GM12878 (cell line): ENCODE results near the gene NKAIN4. TPM values are rescaled to one million over a fixed set of nuclear protein-coding genes. Genes with fewer than 3 reads are reported as not detected.

Experiments used
- ATAC-seq: fragments of 200-7000 bp; cut with Tn5 transposase; 3 replicates; pipeline ENCODE4 v1.9.1; 2020; ENCODE audit warnings: mild to moderate bottlenecking, moderate library complexity
- Bru-seq: library from RNA; stranded (reverse); fragments of 400-500 nt; gene quantifications from one replicate; lab custom pipeline; 2021; lab: Mats Ljungman, UMichigan
- BruChase-seq, 2 experiments: library from RNA; stranded (reverse); fragments of 400-500 nt; gene quantifications; one replicate each; lab custom pipeline; 2021; lab: Mats Ljungman, UMichigan
- BruUV-seq: library from RNA; stranded (reverse); fragments of 400-500 nt; replicated peaks from 2 replicates; lab custom pipeline; 2021; lab: Mats Ljungman, UMichigan
- CTCF ChIA-PET: fragments of 300-600 bp; sonication (Branson Sonifier 250); formaldehyde crosslinking; extraction: SDS; loops from one replicate; lab custom pipeline; 2021; ENCODE audit warnings: inconsistent platforms; lab: Yijun Ruan, JAX
- POLR2A ChIA-PET: fragments of 350-600 bp; formaldehyde crosslinking; extraction: SDS; loops from one replicate; lab custom pipeline; 2021; ENCODE audit warnings: inconsistent platforms; lab: Charles Lee
- RAD21 ChIA-PET: fragments of 300-600 bp; sonication (Branson Sonifier 250); formaldehyde crosslinking; loops from one replicate; lab custom pipeline; 2023; ENCODE audit warnings: antibody characterized with exemption; ENCODE audit not compliant: unreplicated experiment; lab: Charles Lee
- SMC1A ChIA-PET: fragments of 300-600 bp; sonication (Branson Sonifier 250); formaldehyde crosslinking; loops from one replicate; lab custom pipeline; 2023; ENCODE audit not compliant: unreplicated experiment, uncharacterized antibody; lab: Charles Lee
- DNase-seq: peaks from one replicate; pipeline ENCODE4 v3.0.0-alpha.2; 2011; ENCODE audit warnings: low read depth, low spot score
- FAIRE-seq: peaks from 3 replicates; lab custom pipeline; 2011; peaks lifted over from hg19 to GRCh38; lab: Jason Lieb, UNC
- H2AFZ ChIP-seq: 2 replicates; pipeline ENCODE4 v1.6.0; 2011; ENCODE audit warnings: low read depth, low read length, control low read depth; ENCODE audit not compliant: control insufficient read depth
- H3K27ac ChIP-seq: 2 replicates; pipeline ENCODE4 v1.5.1; 2011; ENCODE audit warnings: control low read depth; ENCODE audit not compliant: control insufficient read depth, insufficient read depth
- H3K27me3 ChIP-seq, 2 experiments: replicated peaks in 1 of 2; 2 replicates each; pipeline versions ENCODE4 v1.6.0 to v1.6.1; 2011; ENCODE audit warnings: low read length in 1 of 2; ENCODE audit not compliant: control insufficient read depth in 2 of 2, insufficient read depth in 2 of 2
- H3K36me3 ChIP-seq, 2 experiments: 2 replicates each; pipeline ENCODE4 v1.5.1; 2011; ENCODE audit warnings: low read length in 1 of 2; ENCODE audit not compliant: control insufficient read depth in 2 of 2, insufficient read depth in 2 of 2
- H3K4me1 ChIP-seq: 2 replicates; pipeline ENCODE4 v1.6.1; 2011; ENCODE audit warnings: mild to moderate bottlenecking, low read length, moderate library complexity, mixed read lengths; ENCODE audit not compliant: control insufficient read depth, insufficient read depth
- H3K4me2 ChIP-seq: 2 replicates; pipeline ENCODE4 v1.6.0; 2011; ENCODE audit warnings: control low read depth; ENCODE audit not compliant: control insufficient read depth, insufficient read depth
- H3K4me3 ChIP-seq: fragments of 200-600 bp; sonication (generic); 2 replicates; pipeline ENCODE4 v1.5.1; 2016
- H3K79me2 ChIP-seq: 2 replicates; pipeline ENCODE4 v1.6.0; 2011; ENCODE audit warnings: low read length; ENCODE audit not compliant: control insufficient read depth, insufficient read depth
- H3K9ac ChIP-seq: 2 replicates; pipeline ENCODE4 v1.8.0; 2011; ENCODE audit warnings: low read length, control low read depth, mixed read lengths; ENCODE audit not compliant: control insufficient read depth, insufficient read depth
- H3K9me3 ChIP-seq: replicated peaks from 3 replicates; pipeline ENCODE4 v1.5.1; 2011; ENCODE audit warnings: mild to moderate bottlenecking, low read length; ENCODE audit not compliant: control insufficient read depth, insufficient read depth
- H4K20me1 ChIP-seq: 2 replicates; pipeline ENCODE4 v1.6.0; 2011; ENCODE audit not compliant: control insufficient read depth, insufficient read depth
- CHD4 ChIP-seq: fragments of 200-600 bp; sonication (generic); IDR thresholded peaks from 2 replicates; pipeline ENCODE4 v1.6.1; 2016; ENCODE audit warnings: mild to moderate bottlenecking
- DPF2 ChIP-seq: fragments of 450-650 bp; IDR thresholded peaks from 2 replicates; pipeline ENCODE4 v1.6.1; 2017; ENCODE audit warnings: mild to moderate bottlenecking
- HDGF ChIP-seq: fragments of 450-650 bp; IDR thresholded peaks from 2 replicates; pipeline ENCODE4 v1.6.1; 2016; ENCODE audit warnings: antibody characterized with exemption
- MXI1 ChIP-seq: fragments of 150-350 bp; IDR thresholded peaks from 2 replicates; pipeline ENCODE4 v1.6.1; 2011; ENCODE audit warnings: low read depth, mild to moderate bottlenecking, inconsistent platforms, low read length, improper control_type of control experiment
- NRF1 ChIP-seq: conservative IDR thresholded peaks from 2 replicates; pipeline ENCODE4 v1.6.1; 2011; ENCODE audit warnings: mild to moderate bottlenecking, low read depth, low read length, improper control_type of control experiment
- POLR2A ChIP-seq: IDR thresholded peaks from 2 replicates; pipeline ENCODE4 v1.6.1; 2011; ENCODE audit warnings: low read depth, mild to moderate bottlenecking, low read length
- SIN3A ChIP-seq: IDR thresholded peaks from 2 replicates; pipeline ENCODE4 v1.6.1; 2012; ENCODE audit warnings: low read depth, low read length, improper control_type of control experiment
- TAF1 ChIP-seq: IDR thresholded peaks from 2 replicates; pipeline ENCODE4 v1.6.1; 2011; ENCODE audit warnings: mild to moderate bottlenecking, low read depth, low read length, borderline replicate concordance
- ZBTB4 ChIP-seq: fragments of 450-650 bp; formaldehyde crosslinking; IDR thresholded peaks from 2 replicates; pipeline ENCODE4 v1.4.0; 2022; ENCODE audit warnings: mild to moderate bottlenecking, moderate library complexity
- ZBTB40 ChIP-seq: fragments of 450-650 bp; IDR thresholded peaks from 2 replicates; pipeline ENCODE4 v1.6.1; 2016; ENCODE audit warnings: mild to moderate bottlenecking, moderate library complexity, borderline replicate concordance
- ZNF24 ChIP-seq: fragments of 450-650 bp; IDR thresholded peaks from 2 replicates; pipeline ENCODE4 v1.6.1; 2017; ENCODE audit warnings: antibody characterized with exemption, mild to moderate bottlenecking
- WGBS: methylation state at CpG from one replicate; pipeline ENCODE4 v1.1.6; 2016; ENCODE audit warnings: low lambda C conversion rate; ENCODE audit not compliant: insufficient replicate concordance, insufficient coverage; ENCODE audit errors: missing lambda C conversion rate; 5-methylcytosine and 5-hydroxymethylcytosine counted together
- in situ Hi-C: fragments of 300-500 bp; cut with MboI; formaldehyde crosslinking; loops from 9 replicates; pipeline ENCODE4 v1.14.3; 2018; ENCODE audit warnings: mixed read lengths
- intact Hi-C: fragments of 100-400 bp; cut with micrococcal nuclease; formaldehyde crosslinking; loops from one replicate; pipeline ENCODE4 v1.14.2; 2022; ENCODE audit not compliant: unreplicated experiment
- long read RNA-seq, 2 experiments: library from polyadenylated mRNA; unstranded; transcript quantifications; one replicate each; pipeline ENCODE4 v2.0.0, GENCODE V29; 2019 to 2020
- polyA minus RNA-seq, 3 experiments: library from RNA; depleted of rRNA, polyadenylated mRNA; stranded (reverse); fragments of >200 nt; gene quantifications; 2 replicates each; pipeline ENCODE4 v1.2.3, GENCODE V29; 2011
- polyA plus RNA-seq, 11 experiments: library from polyadenylated mRNA; depleted of rRNA in 4 of 11; unstranded in 6 of 11; stranded (reverse) in 5 of 11; fragments of >200 nt; fragmentation: Nextera tagmentation in 4 of 11; fragmentation: Illumina TruSeq in 1 of 11; extraction: Ambion mirVana in 4 of 11; extraction: Trizol in 1 of 11; gene quantifications; 1 replicate in 1 of 11; 2 replicates in 10 of 11; pipeline versions ENCODE4 v1.2.1 to v1.2.3, GENCODE V29; 2011 to 2016; ENCODE audit warnings: inconsistent platforms in 2 of 11, missing spikeins in 2 of 11, low read depth in 1 of 11
- total RNA-seq, 4 experiments: library from RNA; depleted of rRNA in 3 of 4; stranded (reverse); fragments of >200 nt in 3 of 4; fragmentation: Illumina TruSeq in 1 of 4; extraction: Trizol in 1 of 4; gene quantifications; 2 replicates each; pipeline versions ENCODE4 v1.2.1 to v1.2.3, GENCODE V29; 2013 to 2021

The NKAIN4 gene
- not detected in 2 replicates for total RNA-seq (2013; cell fraction: nucleolus; rRNA removed)
- total RNA-seq (2014; rRNA removed) (not detected in 2 replicates), total RNA-seq (2014; rRNA removed; fragmentation: Illumina TruSeq; extraction: Trizol) (not detected in 2 replicates), total RNA-seq (2021) (not detected in 2 replicates), polyA plus RNA-seq (2011; rRNA removed) (not detected in 2 replicates), polyA plus RNA-seq (2014; fragmentation: Illumina TruSeq; extraction: Trizol) (not detected in 2 replicates), polyA plus RNA-seq (2014; fragmentation: Nextera tagmentation; extraction: Ambion mirVana) (not detected), polyA plus RNA-seq (2014; rRNA removed) (not detected in 2 replicates), polyA plus RNA-seq (2016; fragmentation: Nextera tagmentation; extraction: Ambion mirVana) (under 1 TPM in 1 of 2 experiments, not detected in 1; 0.11 TPM), polyA minus RNA-seq (2011; rRNA and poly(A)+ RNA removed) (not detected in 2 replicates), Bru-seq, nascent RNA (percentile 18 among the genes with signal in this experiment), BruChase-seq, experiment 1, labeled RNA remaining after a 6-hour chase (percentile 6 among the genes with signal in this experiment), BruChase-seq, experiment 2, labeled RNA remaining after a 2-hour chase (percentile 14 among the genes with signal in this experiment)
- polyA plus RNA-seq (2011; ENCODE audit: low read depth) = not detected
- polyA plus RNA-seq (2011; cell fraction: cytosol; rRNA removed) = not detected in 2 replicates
- not detected in 2 replicates for polyA plus RNA-seq (2011; cell fraction: nucleus; rRNA removed)
- not detected in 2 replicates for polyA plus RNA-seq (2012)
- polyA minus RNA-seq (2011; cell fraction: cytosol; rRNA and poly(A)+ RNA removed) = not detected in 2 replicates
- polyA minus RNA-seq (2011; cell fraction: nucleus; rRNA and poly(A)+ RNA removed) = not detected in 2 replicates
- long read RNA-seq, experiment 1 = 0 reads
- long read RNA-seq, experiment 2 = 0 reads

GRCh38 chr20:63254232-63254605, at the start of gene NKAIN4:
TSS of gene NKAIN4 (minus strand) at chr20:63254463. CDS start at chr20:63254450, 13 bp downstream.
- 1% methylated on average over 16 of the region's 46 CpGs for WGBS
- Histone ChIP-seq H3K4me1 (no peaks in the 10 kb centered on the region), H4K20me1 (no peaks in the 10 kb centered on the region; the same call in 1 of the 2 replicates), H3K79me2 (no peaks in the 10 kb centered on the region), H2AFZ (no peak within 1 kb of the TSS), H3K4me2 (no peak within 1 kb of the TSS), H3K9ac (no peak within 1 kb of the TSS), H3K4me3 (no peak within 1 kb of the TSS), H3K9me3 (no peaks in the 10 kb centered on the region), H3K36me3 (no peaks in the 10 kb centered on the region), H3K27ac (no peak within 1 kb of the TSS), H3K27me3 (peaks cover 0 to 11% of the 10 kb centered on the region in 2 experiments)
- FAIRE-seq = no peak
- POLR2A ChIA-PET = no interaction called here
- ATAC-seq = no peak
- CTCF ChIA-PET = no interaction called here
- no TSS peak for BruUV-seq
- intact Hi-C loops = no loop called here
- no peak for DNase-seq
- SMC1A ChIA-PET = no interaction called here
- in situ Hi-C loops = no loop called here
- RAD21 ChIA-PET = no interaction called here
- no peak for TF ChIP-seq DPF2
- TF ChIP-seq CHD4 = no peak
- TF ChIP-seq ZBTB4 = no peak
- no peak for TF ChIP-seq MXI1
- TF ChIP-seq ZBTB40 = no peak
- TF ChIP-seq NRF1 = no peak
- TF ChIP-seq TAF1 = no peak
- TF ChIP-seq HDGF = no peak
- no peak for TF ChIP-seq ZNF24
- TF ChIP-seq SIN3A = no peak
- TF ChIP-seq POLR2A = no peak
